Activated CD8-positive, alpha-beta T cell treated with anti-CD3 and anti-CD28 coated beads for 36 hours (primary cell): ENCODE results near the gene ZBTB38. TPM values are rescaled to one million over a fixed set of nuclear protein-coding genes. Genes with fewer than 3 reads are reported as not detected.

Source experiments
- ATAC-seq: fragments of 200-7000 bp; cut with Tn5 transposase; one replicate; pipeline ENCODE4 v1.10.0; 2021; ENCODE audit warnings: mild to moderate bottlenecking, moderate library complexity
- CTCF ChIA-PET: fragments of 350-600 bp; sonication (Branson Sonifier 250); formaldehyde crosslinking; loops from one replicate; lab custom pipeline; 2021; ENCODE audit warnings: antibody characterized with exemption; lab: Charles Lee
- POLR2A ChIA-PET: fragments of 350-600 bp; sonication (Branson Sonifier 250); formaldehyde crosslinking; loops from one replicate; lab custom pipeline; 2021; ENCODE audit warnings: antibody characterized with exemption; lab: Charles Lee
- DNase-seq: peaks from one replicate; pipeline ENCODE4 v3.0.0-alpha.2; 2020
- H3K27ac Mint-ChIP-seq: one replicate; pipeline ENCODE4 v1.8.0; 2021; ENCODE audit warnings: mild to moderate bottlenecking, mixed read lengths
- H3K27me3 Mint-ChIP-seq: one replicate; pipeline ENCODE4 v1.8.0; 2021; ENCODE audit warnings: mixed read lengths
- H3K36me3 Mint-ChIP-seq: one replicate; pipeline ENCODE4 v1.8.0; 2021; ENCODE audit warnings: low read depth, mixed read lengths
- H3K4me1 Mint-ChIP-seq: one replicate; pipeline ENCODE4 v1.8.0; 2021; ENCODE audit warnings: low read depth, mixed read lengths
- H3K4me3 Mint-ChIP-seq: one replicate; pipeline ENCODE4 v1.8.0; 2021; ENCODE audit warnings: mild to moderate bottlenecking, moderate library complexity, mixed read lengths
- H3K9me3 Mint-ChIP-seq: one replicate; pipeline ENCODE4 v1.8.0; 2021; ENCODE audit warnings: mixed read lengths
- CTCF ChIP-seq: fragments of 200-600 bp; IDR thresholded peaks from one replicate; pipeline ENCODE4 v1.8.0; 2022; ENCODE audit warnings: antibody characterized with exemption, mild to moderate bottlenecking
- intact Hi-C: fragments of 100-400 bp; cut with micrococcal nuclease; formaldehyde crosslinking; loops from one replicate; pipeline ENCODE4 v1.10.0; 2022
- total RNA-seq, 2 experiments: library from RNA; stranded (reverse); gene quantifications; one replicate each; pipeline ENCODE4 v1.2.3, GENCODE V29; 2021

ZBTB38 gene
- total RNA-seq, 2 experiments from 2014 or later: 20.4 to 21.2 TPM

DNA sequence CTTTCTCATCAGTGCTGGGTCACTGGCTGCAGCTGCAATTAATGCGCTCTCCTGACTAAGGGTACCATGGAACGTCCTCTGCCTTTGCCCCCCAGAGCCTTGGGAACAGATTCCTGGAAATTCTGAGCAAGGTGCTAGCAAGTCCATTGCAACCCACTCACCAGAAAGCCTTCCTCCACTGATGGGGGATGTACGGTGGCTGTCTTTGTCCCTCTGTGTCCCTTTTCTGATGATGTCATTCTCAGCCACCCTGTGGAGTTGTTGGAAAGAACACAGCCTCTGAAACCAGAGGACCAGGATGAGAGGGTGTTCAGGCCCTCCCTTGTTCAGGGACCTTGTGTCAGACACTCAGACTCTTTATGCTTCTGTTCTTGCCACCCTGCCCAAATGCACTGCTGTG is 38.1 kb upstream of the ZBTB38 start:
- H3K27ac Mint-ChIP-seq: no peak overlapping the region
- CTCF ChIA-PET: interaction anchor here (1.0 kb wide), 1 partner anchor 14 kb away, joined by 3 read pairs; no protein-coding TSS in a partner anchor
- intact Hi-C loops: no loop called here
- no peak for DNase-seq
- POLR2A ChIA-PET: no interaction called here
- ATAC-seq: no peak
- no peaks in the 10 kb centered on the region for H3K9me3 Mint-ChIP-seq
- H3K4me1 Mint-ChIP-seq: peaks cover 16% of the 10 kb centered on the region
- H3K27me3 Mint-ChIP-seq: no peaks in the 10 kb centered on the region
- TF ChIP-seq CTCF: no peak
- H3K36me3 Mint-ChIP-seq: no peaks in the 10 kb centered on the region
- no peak overlapping the region for H3K4me3 Mint-ChIP-seq

- TF ChIP-seq CTCF: no peak
- Mint-ChIP-seq H3K27ac (no peak overlapping the region), H3K9me3 (no peaks in the 10 kb centered on the region), H3K4me1 (peaks cover 16% of the 10 kb centered on the region), H3K4me3 (no peak overlapping the region), H3K36me3 (no peaks in the 10 kb centered on the region), H3K27me3 (no peaks in the 10 kb centered on the region)
- DNase-seq: no peak
- CTCF ChIA-PET: interaction anchor here (1.0 to 1.8 kb wide), 3 partner anchors 15 to 124 kb away, joined by 3 to 4 read pairs (median 3); no protein-coding TSS in a partner anchor
- ATAC-seq: no peak
- intact Hi-C loops: no loop called here
- POLR2A ChIA-PET: interaction anchor here (0.7 kb wide), 1 partner anchor 14 kb away, joined by 3 read pairs; no protein-coding TSS in a partner anchor
Measured at GRCh38 chr3:141330718-141331376, 37.5 kb upstream of the ZBTB38 start.

- no peak for TF ChIP-seq CTCF
- H3K4me1 Mint-ChIP-seq: peaks cover 11% of the 10 kb centered on the region
- DNase-seq (no peak), ATAC-seq (no peak)
- H3K27ac Mint-ChIP-seq: no peak overlapping the region
- ChIA-PET CTCF (interaction anchor here (1.0 to 1.8 kb wide), 6 partner anchors 16 to 129 kb away, joined by 3 to 7 read pairs (median 4); no protein-coding TSS in a partner anchor), POLR2A (interaction anchor here (0.7 kb wide), 1 partner anchor 13 kb away, joined by 3 read pairs; no protein-coding TSS in a partner anchor)
- intact Hi-C loops: no loop called here
- H3K9me3 Mint-ChIP-seq: no peaks in the 10 kb centered on the region
- H3K36me3 Mint-ChIP-seq: no peaks in the 10 kb centered on the region
- H3K4me3 Mint-ChIP-seq: no peak overlapping the region
- no peaks in the 10 kb centered on the region for H3K27me3 Mint-ChIP-seq
Measured at GRCh38 chr3:141331377-141332318, 36.7 kb upstream of the ZBTB38 start.

DNA sequence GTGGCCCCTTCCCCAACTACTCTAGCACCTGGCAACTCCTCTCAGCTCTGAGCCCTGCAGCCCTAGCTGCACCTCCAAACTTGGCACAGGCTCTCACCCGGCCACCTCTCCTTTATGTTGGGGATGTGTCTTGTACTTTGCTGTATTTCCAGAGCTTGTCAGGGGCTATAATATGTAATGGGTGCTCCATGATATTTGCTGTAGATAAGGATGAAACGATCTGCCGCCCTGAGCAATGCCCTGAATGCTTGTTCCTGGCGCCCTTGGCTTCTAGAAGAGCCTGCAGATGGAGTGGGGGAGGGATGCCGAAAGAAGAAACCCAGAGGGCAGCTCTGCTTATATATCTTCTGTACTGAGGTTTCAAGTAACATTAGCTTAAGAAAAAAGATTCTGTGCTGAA is 35.9 kb upstream of the ZBTB38 start:
- intact Hi-C loops: no loop called here
- Mint-ChIP-seq H3K4me3 (no peak overlapping the region), H3K27ac (no peak overlapping the region), H3K9me3 (no peaks in the 10 kb centered on the region), H3K27me3 (no peaks in the 10 kb centered on the region), H3K4me1 (peaks cover 10% of the 10 kb centered on the region), H3K36me3 (no peaks in the 10 kb centered on the region)
- DNase-seq (no peak), ATAC-seq (no peak)
- no peak for TF ChIP-seq CTCF
- ChIA-PET CTCF (interaction anchor here (1.0 to 1.8 kb wide), 5 partner anchors 21 to 128 kb away, joined by 3 to 7 read pairs (median 4); no protein-coding TSS in a partner anchor), POLR2A (no interaction called here)
